ENCODE measurements around the gene R3HCC1L. TPM values are rescaled to one million over a fixed set of nuclear protein-coding genes. Genes with fewer than 3 reads are reported as not detected.
"Not testable (repeated sequence)": the region's sequence is repeated elsewhere in the genome, so short reads cannot be mapped to it uniquely, and the experiment has no call there.

R3HCC1L gene
- total RNA-seq, 1 donor = 12.1 TPM

- no peak overlapping the region for H3K4me3 ChIP-seq (ENCODE audit: low read depth, low read length)
- no peak for DNase-seq (ENCODE audit: low read depth)
- TF ChIP-seq, protein P1, sequence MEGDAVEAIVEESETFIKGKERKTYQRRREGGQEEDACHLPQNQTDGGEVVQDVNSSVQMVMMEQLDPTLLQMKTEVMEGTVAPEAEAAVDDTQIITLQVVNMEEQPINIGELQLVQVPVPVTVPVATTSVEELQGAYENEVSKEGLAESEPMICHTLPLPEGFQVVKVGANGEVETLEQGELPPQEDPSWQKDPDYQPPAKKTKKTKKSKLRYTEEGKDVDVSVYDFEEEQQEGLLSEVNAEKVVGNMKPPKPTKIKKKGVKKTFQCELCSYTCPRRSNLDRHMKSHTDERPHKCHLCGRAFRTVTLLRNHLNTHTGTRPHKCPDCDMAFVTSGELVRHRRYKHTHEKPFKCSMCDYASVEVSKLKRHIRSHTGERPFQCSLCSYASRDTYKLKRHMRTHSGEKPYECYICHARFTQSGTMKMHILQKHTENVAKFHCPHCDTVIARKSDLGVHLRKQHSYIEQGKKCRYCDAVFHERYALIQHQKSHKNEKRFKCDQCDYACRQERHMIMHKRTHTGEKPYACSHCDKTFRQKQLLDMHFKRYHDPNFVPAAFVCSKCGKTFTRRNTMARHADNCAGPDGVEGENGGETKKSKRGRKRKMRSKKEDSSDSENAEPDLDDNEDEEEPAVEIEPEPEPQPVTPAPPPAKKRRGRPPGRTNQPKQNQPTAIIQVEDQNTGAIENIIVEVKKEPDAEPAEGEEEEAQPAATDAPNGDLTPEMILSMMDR (IDR thresholded peaks at IDR 0.05; ENCODE audit: insufficient read depth, low read depth, low read length) = no peak
These were observed 7.1 kb downstream of the R3HCC1L start for GRCh38 chr10:98141484-98142073.

DNA sequence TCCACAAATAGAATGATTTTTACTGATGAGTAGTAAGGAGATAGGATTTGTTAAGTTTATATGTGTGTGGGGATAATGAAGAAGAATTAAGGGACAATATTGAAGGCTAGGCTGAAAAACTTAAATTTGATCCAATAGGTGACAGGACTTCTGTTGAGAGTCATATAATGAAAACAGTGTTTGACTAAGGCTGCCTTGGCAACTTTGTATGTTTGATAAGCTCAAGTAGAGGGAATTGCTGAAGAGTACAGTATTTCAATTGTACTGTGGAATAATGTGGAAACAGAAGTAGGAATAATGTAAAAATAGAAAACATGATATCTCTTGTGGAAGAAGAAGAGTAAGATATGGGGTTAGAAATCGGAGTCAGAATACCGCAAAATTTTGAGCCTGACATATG, 10.5 kb downstream of the R3HCC1L start:
- no peak overlapping the region for H3K4me3 ChIP-seq (ENCODE audit: low read depth, low read length)
- DNase-seq (ENCODE audit: low read depth) = no peak
- TF ChIP-seq, protein P1 (IDR thresholded peaks at IDR 0.05; ENCODE audit: insufficient read depth, low read depth, low read length) = no peak

DNA sequence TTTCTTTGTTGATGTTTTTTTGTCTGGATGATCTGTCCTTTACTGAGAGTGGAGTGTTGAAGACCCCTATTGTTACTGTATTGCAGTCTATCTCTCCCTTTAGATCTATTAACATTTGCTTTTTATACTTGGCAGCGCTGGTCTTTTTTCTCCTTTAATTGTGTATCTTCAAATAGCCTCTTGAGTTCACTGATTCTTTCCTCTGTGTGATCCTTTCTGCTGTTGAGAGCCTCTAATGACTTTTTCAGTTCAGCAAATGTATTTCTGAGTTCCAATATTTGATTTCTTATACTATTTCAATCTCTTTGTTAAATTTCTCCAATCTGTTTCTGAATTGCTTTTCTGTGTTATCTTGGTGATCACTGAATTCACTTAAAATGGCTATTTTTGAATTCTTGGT, 15.4 kb downstream of the R3HCC1L start:
- TF ChIP-seq, protein P1 (IDR thresholded peaks at IDR 0.05; ENCODE audit: insufficient read depth, low read depth, low read length) = no peak
- no peak for DNase-seq (ENCODE audit: low read depth)
- no peak overlapping the region for H3K4me3 ChIP-seq (ENCODE audit: low read depth, low read length)

GRCh38 chr10:98150544-98150943, 16.1 kb downstream of the R3HCC1L start:
- H3K4me3 ChIP-seq (ENCODE audit: low read depth, low read length) = no peak overlapping the region
- DNase-seq (ENCODE audit: low read depth) = no peak
- TF ChIP-seq, protein P1 (IDR thresholded peaks at IDR 0.05; ENCODE audit: insufficient read depth, low read depth, low read length) = no peak

- not testable (repeated sequence) for H3K4me3 ChIP-seq (ENCODE audit: low read depth, low read length); DNase-seq (ENCODE audit: low read depth)
These were observed 18.3 kb downstream of the R3HCC1L start for GRCh38 chr10:98152778-98153177.

- peak; percentile 84 for DNase-seq (ENCODE audit: low read depth)
- H3K4me3 ChIP-seq (ENCODE audit: low read depth, low read length) = not testable (repeated sequence)
These were observed 18.9 kb downstream of the R3HCC1L start for GRCh38 chr10:98153213-98153958.

- no peak for DNase-seq (ENCODE audit: low read depth)
- H3K4me3 ChIP-seq (ENCODE audit: low read depth, low read length) = no peak overlapping the region
- TF ChIP-seq, protein P1 (IDR thresholded peaks at IDR 0.05; ENCODE audit: insufficient read depth, low read depth, low read length) = no peak
These were observed 19.6 kb downstream of the R3HCC1L start for GRCh38 chr10:98154076-98154475.

DNA sequence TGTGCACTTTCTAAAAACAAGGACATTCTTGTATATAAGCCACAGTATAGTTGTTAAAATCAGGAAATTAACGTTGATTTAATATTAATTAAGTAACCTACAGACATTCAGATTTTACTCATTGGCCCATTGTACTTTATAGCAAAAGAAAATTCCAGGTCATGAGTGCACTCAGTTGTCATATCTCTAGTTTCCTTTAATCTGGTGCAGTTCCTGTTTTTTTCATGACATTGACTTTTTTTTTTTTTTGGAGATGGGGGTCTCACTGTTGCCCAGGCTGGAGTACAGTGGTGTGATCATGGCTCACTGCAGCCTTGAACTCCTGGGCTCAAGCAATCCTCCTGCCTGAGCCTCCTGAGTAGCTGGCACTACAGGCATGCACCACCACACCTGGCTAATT, 24.1 kb downstream of the R3HCC1L start:
- TF ChIP-seq, protein P1 (IDR thresholded peaks at IDR 0.05; ENCODE audit: insufficient read depth, low read depth, low read length) = no peak
- DNase-seq (ENCODE audit: low read depth) = no peak
- no peak overlapping the region for H3K4me3 ChIP-seq (ENCODE audit: low read depth, low read length)

All from fibroblast of villous mesenchyme (primary cell).